GM12891 (cell line): ENCODE data around the gene E2F2. TPM values are rescaled to one million over a fixed set of nuclear protein-coding genes. Genes with fewer than 3 reads are reported as not detected.

Source experiments
- DNase-seq: peaks from one replicate; pipeline ENCODE4 v3.0.0; 2011; ENCODE audit warnings: low spot score; ENCODE audit not compliant: insufficient read length
- FAIRE-seq: peaks from 2 replicates; lab custom pipeline; 2011; peaks lifted over from hg19 to GRCh38; lab: Jason Lieb, UNC
- PAX5 ChIP-seq: IDR thresholded peaks from 2 replicates; pipeline ENCODE4 v1.6.1; 2011; ENCODE audit warnings: low read length, moderate library complexity, mild to moderate bottlenecking; ENCODE audit not compliant: insufficient read depth, severe bottlenecking
- POLR2A ChIP-seq: IDR thresholded peaks from 2 replicates; pipeline ENCODE4 v1.6.1; 2011; ENCODE audit warnings: low read depth, low read length, control low read depth
- POLR2AphosphoS5 ChIP-seq: IDR thresholded peaks from 2 replicates; pipeline ENCODE4 v1.6.1; 2011; ENCODE audit warnings: low read depth, low read length, control low read depth
- POU2F2 ChIP-seq: IDR thresholded peaks from 2 replicates; pipeline ENCODE4 v1.6.1; 2011; ENCODE audit warnings: low read depth, mild to moderate bottlenecking, control low read depth, low read length, moderate library complexity
- SPI1 ChIP-seq: IDR thresholded peaks from 2 replicates; pipeline ENCODE4 v1.6.1; 2011; ENCODE audit warnings: low read depth, low read length, control low read depth
- TAF1 ChIP-seq: IDR thresholded peaks from 2 replicates; pipeline ENCODE4 v1.6.1; 2011; ENCODE audit warnings: low read depth, low read length, control low read depth
- polyA plus RNA-seq: library from polyadenylated mRNA; unstranded; fragments of >200 nt; gene quantifications from one replicate; pipeline ENCODE4 v1.2.1, GENCODE V29; 2012; ENCODE audit warnings: low read depth, missing spikeins, inconsistent platforms; ENCODE audit not compliant: missing spikeins

E2F2 gene, protein sequence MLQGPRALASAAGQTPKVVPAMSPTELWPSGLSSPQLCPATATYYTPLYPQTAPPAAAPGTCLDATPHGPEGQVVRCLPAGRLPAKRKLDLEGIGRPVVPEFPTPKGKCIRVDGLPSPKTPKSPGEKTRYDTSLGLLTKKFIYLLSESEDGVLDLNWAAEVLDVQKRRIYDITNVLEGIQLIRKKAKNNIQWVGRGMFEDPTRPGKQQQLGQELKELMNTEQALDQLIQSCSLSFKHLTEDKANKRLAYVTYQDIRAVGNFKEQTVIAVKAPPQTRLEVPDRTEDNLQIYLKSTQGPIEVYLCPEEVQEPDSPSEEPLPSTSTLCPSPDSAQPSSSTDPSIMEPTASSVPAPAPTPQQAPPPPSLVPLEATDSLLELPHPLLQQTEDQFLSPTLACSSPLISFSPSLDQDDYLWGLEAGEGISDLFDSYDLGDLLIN
- polyA plus RNA-seq = 2.5 TPM

DNA sequence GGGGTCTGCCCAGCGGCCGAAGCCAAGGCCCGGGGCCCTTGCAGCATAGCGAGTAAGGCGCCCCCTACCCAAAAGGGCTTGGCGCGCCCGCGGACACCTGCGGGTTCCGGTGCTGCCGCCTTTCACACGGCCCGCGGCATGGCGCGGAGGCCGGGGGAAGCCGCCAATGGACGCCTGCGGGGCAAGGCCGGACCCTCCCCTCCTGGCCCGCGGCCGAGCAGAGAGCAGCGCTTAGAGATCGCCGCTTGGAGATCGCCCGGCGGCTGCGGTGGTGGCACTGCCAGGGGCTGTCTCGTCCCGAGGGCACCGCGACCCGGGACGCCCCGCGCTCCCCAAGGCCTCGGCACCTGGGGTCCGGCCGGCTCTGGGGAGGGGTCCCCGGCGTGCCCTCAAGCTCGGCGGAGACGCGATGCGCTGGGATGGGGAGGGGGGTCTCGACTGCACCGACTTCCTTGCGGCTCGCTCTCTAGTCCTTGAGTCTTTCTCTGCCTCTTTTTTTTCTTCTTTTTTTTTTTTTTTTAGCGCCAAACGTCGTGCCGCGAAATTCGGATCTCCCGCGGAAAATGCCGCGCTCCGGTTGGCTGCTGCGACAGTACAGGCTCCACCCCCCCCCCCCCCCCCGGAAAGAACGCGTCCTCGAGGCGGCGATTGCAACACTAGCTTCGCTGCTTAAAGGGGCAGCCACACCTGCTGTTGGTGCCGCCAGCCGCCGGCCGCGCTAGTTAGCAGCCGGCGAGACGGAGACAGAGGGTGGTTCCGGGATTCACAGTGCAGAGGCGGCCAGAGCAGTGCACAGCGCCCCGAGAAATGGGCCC is at the start of gene E2F2:
Gene E2F2 (minus strand): TSS at position 487 of the 815 bp plus-strand sequence. CDS start 440 bp downstream, at position 47.
- DNase-seq (peak; percentile 81), FAIRE-seq (peak; percentile 73)
- TF ChIP-seq SPI1 = no peak
- no peak for TF ChIP-seq POU2F2
- no peak for TF ChIP-seq POLR2AphosphoS5
- TF ChIP-seq TAF1 = no peak
- TF ChIP-seq POLR2A = no peak
- TF ChIP-seq PAX5 = no peak

DNA sequence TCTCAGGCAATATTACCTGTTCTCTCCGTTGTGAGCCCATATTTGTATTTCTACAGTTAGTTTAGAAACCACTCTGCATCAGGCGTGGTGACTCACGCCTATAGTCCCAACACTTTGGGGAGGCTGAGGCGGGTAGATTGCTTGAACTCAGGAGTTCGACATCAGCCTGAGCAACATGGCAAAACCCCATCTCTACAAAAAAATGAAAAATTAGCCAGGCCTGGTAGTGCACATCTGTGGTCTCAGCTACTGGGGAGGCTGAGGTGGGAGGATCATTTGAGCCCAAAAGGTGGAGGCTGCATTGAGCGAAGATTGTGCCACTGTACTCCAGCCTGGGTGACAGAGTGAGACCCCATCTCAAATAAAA is 47.9 kb upstream of the E2F2 start:
- FAIRE-seq (peak; percentile 33), DNase-seq (no peak)
- TF ChIP-seq POLR2A = no peak
- no peak for TF ChIP-seq POLR2AphosphoS5
- TF ChIP-seq TAF1 = no peak
- no peak for TF ChIP-seq POU2F2
- TF ChIP-seq PAX5 = no peak
- no peak for TF ChIP-seq SPI1

DNA sequence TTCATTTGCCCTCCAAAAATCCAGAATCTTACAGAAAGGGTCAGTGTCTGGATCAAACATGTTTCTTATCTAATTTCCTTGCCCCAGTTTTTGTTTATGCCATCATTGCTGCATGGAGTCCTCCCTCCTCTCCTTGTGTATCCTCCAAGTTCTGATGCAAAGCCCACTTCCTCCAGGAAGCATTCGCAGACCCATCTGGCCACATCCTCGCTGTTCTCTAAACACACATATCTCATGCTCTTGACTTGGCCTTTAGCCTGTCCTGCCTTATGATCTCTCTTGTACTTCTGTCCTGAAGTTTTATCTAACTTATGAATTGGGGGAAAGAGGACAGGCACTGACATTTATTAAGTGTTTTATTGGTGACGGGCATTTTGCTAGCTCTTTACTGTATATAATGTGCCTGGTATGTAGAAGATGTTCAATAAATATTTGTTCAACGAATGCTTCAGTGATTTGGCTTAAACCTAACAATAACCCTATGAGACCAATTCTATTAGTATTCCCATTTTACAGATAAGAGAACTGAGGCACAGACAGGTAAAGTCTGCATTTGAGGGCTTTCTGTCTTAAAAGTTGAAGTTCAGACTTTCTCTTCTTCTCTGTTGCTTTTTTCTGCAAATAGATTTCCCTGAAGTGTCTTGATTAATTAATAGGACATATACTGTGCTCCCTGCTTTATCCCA is 47.4 kb upstream of the E2F2 start:
- no peak for DNase-seq
- FAIRE-seq = no peak
- TF ChIP-seq POLR2A = no peak
- no peak for TF ChIP-seq TAF1
- TF ChIP-seq SPI1 = peak; percentile 68

DNA sequence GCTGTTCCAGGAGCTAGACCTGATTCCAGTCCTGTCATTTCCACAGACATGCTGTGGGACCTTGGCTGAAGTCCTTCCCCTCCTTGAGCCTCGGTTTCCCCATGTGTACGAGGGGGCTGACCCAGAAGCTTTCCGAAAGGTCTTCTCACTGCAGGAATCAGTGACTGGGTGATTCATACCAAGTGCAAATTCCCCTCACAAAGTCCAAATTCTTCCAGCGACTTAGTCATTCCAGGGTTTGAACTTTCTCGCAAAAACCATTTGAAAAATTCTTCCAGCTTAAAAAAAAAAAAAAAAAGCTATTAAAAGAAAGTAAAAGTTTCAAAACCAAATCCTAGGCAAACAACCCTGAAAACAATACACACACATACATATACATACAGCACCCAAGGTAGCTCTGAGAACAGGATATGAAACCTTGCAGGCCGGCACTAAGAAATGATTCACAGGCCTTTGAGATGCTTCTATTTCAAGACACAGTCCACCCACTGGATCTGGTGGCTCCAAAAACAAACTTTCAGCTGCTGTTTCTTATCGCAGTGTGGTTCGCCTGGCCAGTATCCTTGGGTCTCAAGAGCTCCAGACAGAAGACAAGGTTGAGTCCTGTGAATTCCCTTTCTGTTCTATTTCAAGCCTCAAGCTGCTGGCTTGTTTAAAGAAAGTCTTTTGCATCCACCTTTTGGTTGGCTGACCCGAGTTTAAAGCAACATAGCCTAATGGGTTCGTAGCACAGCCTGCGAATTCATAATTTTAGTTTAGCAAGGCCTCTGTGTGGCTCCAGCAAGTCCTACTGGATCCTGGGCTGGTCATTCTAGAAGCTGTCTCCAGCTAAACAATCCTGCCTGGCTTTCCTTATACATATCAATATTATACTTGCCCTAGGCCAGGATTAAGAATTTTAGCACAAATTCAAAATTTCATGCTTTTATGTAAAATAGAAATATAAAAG is 46.3 kb upstream of the E2F2 start:
- FAIRE-seq (peak; percentile 82), DNase-seq (no peak)
- peak; percentile 93 for TF ChIP-seq SPI1
- TF ChIP-seq TAF1 = no peak
- TF ChIP-seq POLR2AphosphoS5 = no peak; the same call in 1 of the 2 replicates
- TF ChIP-seq POU2F2 = peak; percentile 55; the same call in 1 of the 2 replicates
- no peak for TF ChIP-seq PAX5
- peak; percentile 51; the same call in 1 of the 2 replicates for TF ChIP-seq POLR2A

DNA sequence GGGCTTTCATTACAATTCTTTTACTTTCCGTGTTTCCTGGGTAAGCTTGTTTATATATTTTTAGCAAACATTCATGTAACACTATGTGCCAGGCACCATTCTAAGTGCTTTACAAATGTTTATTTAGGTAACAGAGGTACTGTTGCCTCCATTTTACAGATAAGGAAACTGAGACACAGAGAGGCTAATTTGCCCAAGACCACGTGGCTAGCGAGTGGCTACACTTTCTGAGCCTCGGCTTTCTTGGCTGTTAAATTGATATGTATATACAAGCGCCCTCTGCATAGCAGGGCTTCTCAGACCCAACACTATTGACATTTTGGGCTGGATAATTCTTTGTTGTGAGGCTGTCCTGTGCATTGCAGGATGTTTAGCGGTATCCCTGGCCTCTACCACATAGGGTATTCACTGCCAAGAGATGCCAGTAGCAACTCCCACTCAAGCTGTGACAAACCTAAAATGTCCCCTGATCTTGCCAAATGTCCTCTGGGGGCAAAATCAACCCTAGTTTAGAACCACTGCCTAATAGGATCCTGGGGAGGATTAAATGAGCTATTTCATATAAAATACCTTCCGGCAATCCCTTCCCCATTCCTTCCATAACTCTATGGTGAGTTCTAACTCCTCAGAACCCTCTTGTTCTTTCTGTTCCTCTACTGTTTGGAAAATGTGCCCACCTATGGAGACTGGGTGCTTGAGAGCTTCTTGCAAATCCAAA is 45.5 kb upstream of the E2F2 start:
- DNase-seq (no peak), FAIRE-seq (peak; percentile 85)
- TF ChIP-seq POLR2A (no peak), PAX5 (no peak), TAF1 (no peak), SPI1 (no peak), POLR2AphosphoS5 (no peak)

DNA sequence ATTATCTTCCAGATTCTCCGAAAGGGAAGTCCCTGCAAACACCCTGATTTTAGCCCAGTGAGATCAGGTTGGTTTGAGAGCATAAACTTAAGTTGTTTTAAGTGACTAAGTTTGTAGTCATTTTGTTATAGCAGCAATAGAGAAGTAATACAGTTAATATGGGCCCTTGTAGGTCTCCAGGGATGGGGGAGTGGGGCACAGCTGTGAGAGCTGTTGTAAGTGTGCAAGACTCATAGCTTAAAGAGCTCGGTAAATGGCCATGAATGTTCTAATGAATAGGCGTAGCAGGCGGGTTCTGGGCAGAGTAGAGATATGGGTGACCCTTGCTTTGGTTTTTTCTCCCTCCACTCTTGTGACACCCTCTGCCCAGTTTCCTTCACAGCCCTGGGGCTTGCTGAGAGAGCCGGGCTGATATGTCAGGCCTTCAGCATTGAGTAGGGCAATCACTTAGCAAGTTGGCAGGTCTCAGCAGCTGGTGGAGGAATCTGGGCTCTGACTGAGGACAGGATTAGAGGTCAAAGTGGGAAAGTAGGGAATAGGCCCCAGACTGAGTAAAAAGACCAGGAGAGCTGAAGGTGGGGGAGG is 44.3 kb upstream of the E2F2 start:
- TF ChIP-seq SPI1 (no peak), PAX5 (no peak), POU2F2 (no peak), TAF1 (no peak), POLR2AphosphoS5 (no peak), POLR2A (no peak)
- FAIRE-seq (peak; percentile 26), DNase-seq (no peak)

DNA sequence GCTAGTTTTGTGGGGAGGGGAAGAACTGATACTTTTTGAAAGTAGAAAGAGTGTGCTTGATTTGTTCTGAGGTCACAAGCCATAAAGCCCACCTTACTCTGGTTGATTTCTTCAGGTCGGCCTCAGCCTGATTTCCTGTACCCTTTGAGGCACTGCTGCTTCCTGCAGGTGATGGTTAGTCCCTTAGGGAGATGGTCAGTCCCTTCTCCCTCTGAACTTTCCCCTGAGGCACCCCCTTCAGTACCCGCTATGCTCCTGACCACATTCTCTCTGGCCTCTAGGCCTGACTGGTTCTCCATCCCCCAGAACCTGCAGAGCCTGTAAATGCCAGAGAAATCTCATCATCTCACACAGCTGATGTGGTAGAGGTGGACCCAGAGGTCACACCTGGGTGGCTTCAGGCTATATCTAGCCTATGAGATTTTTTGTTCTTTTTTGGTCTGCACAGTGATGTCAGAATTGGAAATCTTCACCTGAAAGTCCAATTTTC is 43.3 kb upstream of the E2F2 start:
- DNase-seq (no peak), FAIRE-seq (peak; percentile 87)
- TF ChIP-seq POU2F2 (peak; percentile 26; the same call in 1 of the 2 replicates), PAX5 (peak; percentile 92), POLR2A (0 out of 2 replicates have a peak, but pooled peaks have one; percentile 18), TAF1 (0 out of 2 replicates have a peak, but pooled peaks have one; percentile 49), POLR2AphosphoS5 (no peak; the same call in 1 of the 2 replicates), SPI1 (peak; percentile 2; the same call in 1 of the 2 replicates)
